HEK293 (cell line): Measurements from ENCODE around the gene MDFIC2.

Experiments
- CTCF ChIP-seq: fragments of 450-650 bp; formaldehyde crosslinking; IDR thresholded peaks from 2 replicates; pipeline ENCODE4 v1.5.1; 2016; ENCODE audit warnings: missing biosample characterization, missing genetic modification characterization
- KLF1 ChIP-seq: fragments of 450-650 bp; formaldehyde crosslinking; IDR thresholded peaks from 2 replicates; pipeline ENCODE4 v1.5.1; 2016; ENCODE audit warnings: missing biosample characterization, missing genetic modification characterization
- MZF1 ChIP-seq: fragments of 450-650 bp; formaldehyde crosslinking; IDR thresholded peaks from 2 replicates; pipeline ENCODE4 v1.5.1; 2017; ENCODE audit warnings: missing biosample characterization, missing genetic modification characterization, borderline replicate concordance
- SALL2 ChIP-seq: fragments of 450-650 bp; formaldehyde crosslinking; IDR thresholded peaks from 2 replicates; pipeline ENCODE4 v1.5.0; 2017; ENCODE audit warnings: missing biosample characterization, mild to moderate bottlenecking, missing genetic modification characterization, borderline replicate concordance
- ZBTB8A ChIP-seq: fragments of 450-650 bp; formaldehyde crosslinking; IDR thresholded peaks from 2 replicates; pipeline ENCODE4 v1.5.1; 2016; ENCODE audit warnings: missing biosample characterization, missing genetic modification characterization
- ZNF148 ChIP-seq: fragments of 450-650 bp; formaldehyde crosslinking; IDR thresholded peaks from 2 replicates; pipeline ENCODE4 v1.5.0; 2017; ENCODE audit warnings: missing biosample characterization, missing genetic modification characterization, borderline replicate concordance
- ZNF23 ChIP-seq: fragments of 450-650 bp; formaldehyde crosslinking; IDR thresholded peaks from 2 replicates; pipeline ENCODE4 v1.5.1; 2016; ENCODE audit warnings: missing biosample characterization, missing genetic modification characterization, borderline replicate concordance
- ZNF660 ChIP-seq: fragments of 450-650 bp; IDR thresholded peaks from 2 replicates; pipeline ENCODE4 v1.5.1; 2018; ENCODE audit warnings: missing biosample characterization, mild to moderate bottlenecking, missing genetic modification characterization

GRCh38 chr3:70231266-70231701, 81.2 kb downstream of the MDFIC2 start:
- TF ChIP-seq ZNF660 (no peak), MZF1 (tag by site-specific recombination) (no peak), SALL2 (tag by site-specific recombination) (no peak), ZNF148 (tag by site-specific recombination) (no peak), CTCF (tag by site-specific recombination) (no peak), ZBTB8A (tag by site-specific recombination) (no peak), ZNF23 (tag by site-specific recombination) (no peak), KLF1 (tag by site-specific recombination) (no peak)
